ENCODE data around the gene MAP4K1.

The MAP4K1 gene

DNA sequence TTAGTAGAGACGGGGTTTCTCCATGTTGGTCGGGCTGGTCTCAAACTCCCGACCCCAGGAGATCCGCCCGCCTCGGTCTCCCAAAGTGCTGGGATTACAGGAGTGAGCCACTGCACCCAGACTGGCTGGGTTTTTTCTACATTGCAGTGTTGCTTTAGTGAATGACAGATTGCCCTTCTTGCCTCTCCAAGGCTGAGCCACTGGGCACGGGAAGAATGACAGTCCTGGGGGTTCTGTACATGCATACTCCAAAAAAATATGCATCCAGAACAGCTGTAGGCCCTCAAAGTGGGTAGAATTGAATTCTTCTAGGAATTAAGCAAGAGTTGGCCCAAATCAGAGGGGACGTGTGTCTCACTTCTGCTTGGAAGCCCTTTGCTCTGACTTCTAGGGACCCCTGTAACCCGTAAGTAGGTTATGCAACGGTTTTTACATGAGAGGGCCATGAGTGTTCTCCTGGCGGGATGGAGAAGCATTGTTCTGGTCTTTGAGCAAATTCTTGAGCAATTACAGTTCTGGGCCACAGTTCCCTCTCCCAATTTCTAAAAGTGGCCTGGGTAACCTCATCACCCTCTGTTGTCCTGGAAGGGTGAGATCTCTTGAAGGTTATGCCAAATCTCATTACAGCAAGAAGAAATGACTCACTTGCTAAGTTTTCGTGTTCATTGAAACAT lies 33.3 kb upstream of the MAP4K1 start:
- peak; percentile 99 for DNase-seq

DNA sequence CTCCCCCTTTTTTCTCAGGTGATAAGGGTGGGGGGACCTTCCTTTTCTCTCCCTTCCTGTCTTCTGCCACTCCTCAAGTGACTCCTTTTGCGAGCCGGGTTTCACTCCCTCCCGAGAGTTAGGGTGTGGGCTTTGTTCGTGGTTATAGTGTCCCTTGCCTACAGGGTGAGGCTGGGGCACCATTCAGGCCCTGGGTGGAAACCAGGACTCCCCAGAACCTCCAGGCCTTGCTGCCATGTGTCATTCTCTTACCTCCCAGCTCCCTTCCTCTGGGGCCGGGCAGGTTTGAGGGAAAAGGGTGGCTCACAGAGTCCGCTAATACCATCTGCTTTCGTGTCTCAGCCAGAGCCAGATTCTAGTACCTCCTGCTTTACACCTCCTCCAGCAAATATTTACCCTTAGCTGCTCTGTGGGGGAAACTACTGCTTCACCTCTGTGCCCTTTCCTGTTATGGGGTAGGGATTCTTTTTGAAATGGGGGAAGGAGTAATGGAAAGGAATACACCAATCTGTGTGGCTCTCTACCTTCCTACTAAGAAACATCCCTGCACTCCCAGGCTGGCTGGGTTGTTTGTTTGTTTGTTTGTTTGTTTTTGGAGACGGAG lies 32.5 kb upstream of the MAP4K1 start:
- no peak for DNase-seq

DNA sequence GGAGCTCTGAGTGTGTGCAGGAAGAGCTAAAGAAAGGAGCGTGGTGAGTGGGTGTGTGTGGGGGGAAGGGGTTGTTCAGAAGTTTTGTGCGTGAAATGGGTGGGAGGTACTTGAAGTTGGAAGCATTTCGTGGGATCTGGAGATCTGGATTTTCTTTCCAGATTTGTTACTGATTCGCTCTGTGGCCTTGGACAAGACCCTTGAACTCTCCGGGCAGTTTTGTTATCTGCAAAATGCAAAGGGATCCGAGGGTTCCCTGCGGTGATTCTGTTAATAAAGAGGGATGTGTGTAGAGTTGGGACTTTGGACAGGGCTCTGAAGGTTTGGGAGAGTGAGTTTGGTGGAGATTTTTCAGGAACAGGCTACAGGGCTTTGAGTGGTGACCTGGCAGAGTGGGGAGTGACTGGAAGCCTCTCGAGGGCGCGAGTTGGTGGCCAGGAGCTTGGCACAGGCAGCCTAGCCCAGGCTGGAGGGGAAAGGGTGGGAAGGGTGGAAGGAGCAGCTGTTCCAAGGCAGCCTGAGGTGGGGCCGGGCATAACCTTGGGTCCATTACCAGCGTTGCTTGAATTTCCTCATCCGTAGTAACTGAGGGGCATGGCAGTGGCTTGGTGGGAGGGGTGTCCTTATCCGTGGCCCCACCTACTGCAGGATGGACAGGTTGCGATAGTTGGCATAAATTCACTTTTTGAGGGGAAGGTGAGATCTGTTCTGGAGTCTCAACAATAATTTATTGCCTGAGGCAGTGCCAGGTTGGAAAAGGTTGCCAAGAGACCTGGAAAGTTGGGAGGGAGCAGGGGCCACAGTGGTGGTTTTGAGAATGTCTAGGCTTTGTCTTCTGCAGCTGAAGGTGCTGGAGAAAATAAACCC lies 31.8 kb upstream of the MAP4K1 start:
- DNase-seq = no peak

DNA sequence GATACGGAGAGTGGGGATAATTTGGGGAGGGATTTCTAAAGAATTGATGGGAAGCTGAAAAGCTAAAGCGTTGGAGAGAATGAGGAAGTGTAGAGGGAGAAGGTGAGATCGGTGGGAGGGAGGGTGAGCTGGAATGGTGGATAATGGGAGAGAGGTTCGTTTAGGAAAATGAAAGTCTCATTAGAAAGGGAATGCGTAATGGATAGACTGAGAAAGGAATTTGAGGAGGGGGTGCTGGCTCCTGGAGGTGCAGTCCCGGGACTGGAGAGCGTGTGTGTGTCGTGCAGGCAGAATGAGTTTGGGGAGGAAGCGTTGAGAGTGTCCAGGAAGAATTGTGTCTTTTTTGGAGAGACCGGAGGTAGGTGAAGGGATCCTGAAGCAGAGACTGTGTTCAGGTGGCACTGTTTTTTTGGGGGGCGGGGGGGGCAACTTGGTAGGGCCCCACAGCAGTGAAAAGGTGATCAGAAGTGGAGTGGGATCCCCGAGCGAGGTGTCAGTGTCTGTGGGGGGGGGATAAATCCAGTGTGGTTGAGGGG lies 31.1 kb upstream of the MAP4K1 start:
- no peak for DNase-seq

DNA sequence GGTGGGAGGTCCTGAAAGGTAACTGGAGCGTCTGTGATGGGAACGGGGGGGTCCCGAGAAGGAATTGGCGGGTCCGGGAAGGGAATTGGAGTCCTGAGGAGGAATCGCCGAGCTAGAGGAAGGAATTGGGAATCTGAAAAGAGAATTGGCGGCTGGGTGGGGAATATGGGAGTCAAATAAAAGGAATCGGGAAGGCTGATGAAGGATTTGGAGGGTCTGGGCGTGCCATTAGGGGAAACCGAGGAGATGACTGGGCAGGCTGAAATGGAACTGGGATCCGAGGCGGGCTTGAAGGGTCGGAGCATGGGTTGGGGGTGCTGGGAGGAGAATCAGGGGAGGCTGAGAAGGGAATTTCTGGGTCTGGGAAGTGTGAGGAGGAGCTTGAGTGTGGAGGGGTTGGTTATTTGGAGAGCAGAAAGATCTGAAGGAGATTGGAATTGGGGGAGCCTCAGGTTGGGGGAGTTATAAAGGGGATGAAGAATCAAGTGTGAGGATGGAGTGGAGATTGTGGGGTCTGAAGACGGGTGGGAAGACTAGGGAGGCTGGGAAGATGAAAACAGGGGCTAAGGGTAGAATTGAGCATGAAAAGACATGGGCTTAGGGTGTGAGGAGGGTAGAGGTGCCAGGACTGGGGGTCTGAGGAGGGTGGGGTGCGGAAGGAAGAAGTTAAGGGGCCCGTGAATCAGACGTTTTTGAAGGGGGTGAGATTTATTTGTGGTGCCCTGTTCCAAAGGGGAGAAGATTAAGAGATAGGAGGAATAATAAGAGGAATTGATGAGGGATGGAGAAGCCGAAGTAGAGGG lies 30.4 kb upstream of the MAP4K1 start:
- DNase-seq = no peak

DNA sequence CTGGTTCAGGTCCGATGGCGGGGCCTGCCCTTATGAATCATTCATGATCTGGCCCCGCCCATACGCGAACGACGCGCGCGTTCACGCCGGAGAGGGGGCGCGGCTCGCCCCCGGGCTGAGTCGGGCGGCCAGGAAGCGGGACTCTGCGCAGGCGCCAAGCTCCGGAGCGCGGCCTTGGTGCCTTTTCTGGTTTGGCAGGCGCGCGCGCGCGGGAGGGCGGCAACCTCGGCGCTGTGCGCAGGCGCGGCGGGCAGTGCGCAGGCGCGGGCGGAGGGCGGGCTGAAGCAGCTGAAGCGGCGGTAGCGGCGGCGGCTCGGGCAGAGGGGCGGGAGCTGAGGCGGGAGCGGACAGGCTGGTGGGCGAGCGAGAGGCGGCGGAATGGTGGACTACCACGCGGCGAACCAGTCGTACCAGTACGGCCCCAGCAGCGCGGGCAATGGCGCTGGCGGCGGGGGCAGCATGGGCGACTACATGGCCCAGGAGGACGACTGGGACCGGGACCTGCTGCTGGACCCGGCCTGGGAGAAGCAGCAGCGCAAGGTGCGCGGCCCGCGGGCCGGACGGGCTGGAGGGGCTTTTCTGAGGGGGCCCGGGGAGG lies 29.7 kb upstream of the MAP4K1 start, which contains the start of gene ACTN4:
Gene ACTN4, plus strand, starts transcription at position 282 of the 598 bp plus-strand sequence. Its CDS starts 97 bp downstream, at position 379.
- peak; percentile 98 for DNase-seq

DNA sequence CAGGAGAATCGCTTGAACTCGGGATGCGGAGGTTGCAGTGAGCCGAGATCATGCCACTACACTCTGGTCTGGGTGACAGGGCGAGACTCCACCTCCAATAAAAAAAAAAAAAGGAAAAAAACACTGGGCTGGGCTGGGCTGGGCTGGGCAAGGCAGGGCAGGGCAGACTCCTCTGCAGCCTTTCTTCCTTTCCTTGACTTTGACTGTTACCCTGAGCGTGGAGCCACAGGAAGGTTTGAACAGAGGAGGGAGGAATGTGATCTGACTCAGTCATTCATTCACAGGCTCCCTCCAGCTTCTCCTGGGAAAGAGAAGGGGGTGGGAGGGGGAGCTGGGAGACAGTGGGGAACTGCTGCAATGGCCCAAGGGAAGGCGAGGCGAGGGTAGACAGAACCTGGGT lies 27.0 kb upstream of the MAP4K1 start:
- no peak for DNase-seq

DNA sequence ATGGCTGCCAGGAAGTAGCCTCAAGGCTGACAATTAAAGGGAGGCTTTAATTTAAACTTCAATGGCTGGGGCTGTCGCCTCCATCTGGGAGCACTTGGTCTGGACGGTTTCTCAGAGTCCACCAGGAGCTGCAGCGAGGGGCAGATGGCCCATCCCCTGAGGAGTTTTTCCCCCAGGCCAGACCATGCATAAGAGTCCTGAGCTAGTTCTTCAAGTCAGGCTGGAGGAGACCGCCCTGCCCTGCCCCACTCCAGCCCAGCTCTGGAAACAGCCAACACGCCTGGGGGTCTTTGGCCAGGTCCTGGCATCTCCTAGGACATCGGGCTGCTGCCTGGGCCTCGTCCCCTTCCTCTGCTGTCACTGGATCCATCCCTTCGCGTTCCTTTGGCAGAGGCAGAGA lies 24.4 kb upstream of the MAP4K1 start:
- no peak for DNase-seq

DNA sequence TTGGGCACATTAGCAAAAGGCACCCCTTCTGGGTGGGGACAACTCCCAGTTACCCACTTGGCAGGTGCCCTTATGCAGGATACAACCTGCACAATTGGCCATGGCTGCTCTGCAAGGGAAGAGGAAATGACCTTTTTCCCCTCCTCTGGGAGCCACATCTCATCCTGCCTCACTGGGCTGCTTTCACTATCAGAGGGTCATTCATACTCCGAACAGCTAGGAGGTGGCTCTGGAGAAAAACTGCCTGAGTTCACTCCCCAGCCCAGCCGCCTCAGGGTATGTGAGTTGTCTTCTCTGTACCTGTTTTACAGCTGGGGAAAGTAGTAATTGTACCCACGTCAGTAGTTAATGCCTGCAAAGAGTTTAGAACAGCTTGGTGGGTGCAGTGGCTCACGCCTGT lies 22.6 kb upstream of the MAP4K1 start:
- DNase-seq = no peak

DNA sequence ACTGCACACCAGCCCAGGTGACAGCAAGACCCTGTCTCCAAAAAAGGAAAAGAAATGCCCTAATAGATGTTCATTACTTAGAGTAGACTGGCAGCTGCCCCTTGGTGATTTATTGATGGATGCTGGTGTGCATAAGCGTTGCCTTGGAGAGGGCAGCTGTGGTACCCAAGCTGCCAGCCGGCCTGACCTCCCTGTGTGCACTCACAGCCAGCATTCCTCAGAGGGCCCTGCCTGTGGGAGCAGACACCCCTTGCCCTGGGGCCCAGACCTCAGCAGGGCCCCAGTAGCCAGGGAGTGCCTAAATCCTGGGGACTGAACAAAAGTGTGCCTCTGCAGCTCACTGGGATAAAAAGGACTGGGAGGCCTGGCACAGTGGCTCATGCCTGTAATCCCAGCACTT lies 21.9 kb upstream of the MAP4K1 start:
- DNase-seq = no peak

DNA sequence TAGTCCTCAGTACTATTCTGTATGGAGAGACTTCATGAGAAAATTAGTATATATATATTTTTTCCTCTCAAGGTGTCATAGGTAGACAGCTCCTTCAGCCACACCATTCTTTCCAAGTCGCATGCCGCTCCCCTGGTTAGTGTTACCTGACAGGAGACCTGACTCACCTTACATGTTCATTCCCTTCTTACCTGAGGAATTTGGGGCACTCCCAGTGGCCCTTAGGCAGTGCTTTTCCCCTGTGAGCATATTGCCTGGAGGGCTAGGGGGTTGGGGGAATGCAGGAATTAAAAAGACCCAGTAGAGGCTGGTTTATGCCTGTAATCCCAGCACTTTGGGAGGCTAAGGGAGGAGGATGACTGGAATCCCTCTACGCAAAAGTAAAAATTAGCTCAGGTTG lies 20.7 kb upstream of the MAP4K1 start:
- DNase-seq = no peak

DNA sequence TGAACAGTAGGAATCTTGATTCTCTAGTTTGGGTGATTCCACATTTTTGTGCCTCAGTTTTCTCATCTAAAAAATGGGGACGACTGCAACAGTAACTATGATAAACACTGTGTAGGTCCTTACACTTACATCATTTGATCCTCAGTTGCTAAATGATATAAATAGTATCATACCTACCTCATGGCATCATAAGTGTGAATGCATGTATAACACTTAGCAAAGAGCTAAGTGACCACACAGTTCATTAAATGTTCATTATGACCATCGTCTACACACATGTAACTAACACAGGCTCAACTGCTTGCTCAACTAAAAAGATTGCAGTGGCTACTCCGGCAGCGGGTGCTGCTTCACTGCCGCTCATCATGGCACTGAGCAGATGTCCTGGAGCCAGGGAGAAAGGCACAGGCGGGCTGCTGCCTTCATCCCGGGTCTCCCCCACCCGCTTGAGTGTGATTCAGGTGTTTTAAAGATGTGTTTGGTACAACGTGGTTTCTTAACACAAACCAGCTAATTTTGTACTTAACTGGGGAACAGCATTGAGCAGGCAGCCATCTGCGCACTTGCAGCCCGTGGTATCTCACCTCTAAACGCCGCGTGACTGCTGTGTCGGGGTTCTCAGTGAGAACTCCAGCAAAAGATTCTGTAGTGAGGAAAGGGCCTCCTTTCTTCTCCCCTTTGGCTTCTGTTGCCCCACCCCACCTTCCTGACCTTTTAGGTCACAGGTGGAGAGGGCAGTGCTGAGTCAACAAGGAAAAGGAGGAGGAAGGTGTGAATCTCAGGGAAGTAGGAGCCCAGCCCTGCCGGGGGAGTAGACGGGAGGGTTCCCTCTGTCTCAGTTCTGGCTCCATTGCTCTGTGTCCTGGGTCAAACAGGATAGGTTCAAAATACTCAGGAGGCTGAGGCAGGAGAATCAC lies 18.0 kb upstream of the MAP4K1 start:
- no peak for DNase-seq

DNA sequence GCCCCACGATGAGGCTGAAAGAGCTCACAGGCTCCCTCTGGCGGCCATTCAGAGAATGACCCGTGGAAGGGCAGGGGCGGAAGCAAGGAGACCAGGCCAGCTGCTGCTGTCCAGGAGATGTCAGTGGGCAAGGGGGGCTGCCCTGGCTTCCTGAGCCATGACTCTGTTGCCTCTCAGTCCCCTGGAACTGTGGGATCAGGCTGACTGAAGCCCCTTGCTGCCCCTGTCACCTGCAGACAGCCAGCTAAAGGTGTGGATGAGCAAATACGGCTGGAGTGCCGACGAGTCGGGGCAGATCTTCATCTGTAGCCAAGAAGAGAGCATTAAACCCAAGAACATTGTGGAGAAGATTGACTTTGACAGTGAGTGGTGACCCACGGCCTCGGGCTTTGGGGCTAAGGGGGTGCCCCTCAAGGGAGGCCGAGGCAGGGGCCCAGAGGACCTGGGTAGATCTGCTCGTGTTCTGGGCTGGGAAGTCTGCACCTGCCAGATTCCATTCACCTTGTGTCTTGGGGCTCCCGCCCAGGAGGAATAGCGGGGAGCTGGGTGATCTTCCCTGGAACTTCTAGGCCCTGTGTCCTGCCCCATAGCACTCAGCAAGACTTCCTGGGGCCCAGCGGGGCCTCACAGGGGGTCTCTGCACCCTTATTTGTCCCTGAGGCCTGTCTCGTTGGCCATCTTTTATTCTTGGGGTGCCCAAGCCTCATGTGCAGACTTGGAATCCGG lies 17.2 kb upstream of the MAP4K1 start:
- DNase-seq = no peak

DNA sequence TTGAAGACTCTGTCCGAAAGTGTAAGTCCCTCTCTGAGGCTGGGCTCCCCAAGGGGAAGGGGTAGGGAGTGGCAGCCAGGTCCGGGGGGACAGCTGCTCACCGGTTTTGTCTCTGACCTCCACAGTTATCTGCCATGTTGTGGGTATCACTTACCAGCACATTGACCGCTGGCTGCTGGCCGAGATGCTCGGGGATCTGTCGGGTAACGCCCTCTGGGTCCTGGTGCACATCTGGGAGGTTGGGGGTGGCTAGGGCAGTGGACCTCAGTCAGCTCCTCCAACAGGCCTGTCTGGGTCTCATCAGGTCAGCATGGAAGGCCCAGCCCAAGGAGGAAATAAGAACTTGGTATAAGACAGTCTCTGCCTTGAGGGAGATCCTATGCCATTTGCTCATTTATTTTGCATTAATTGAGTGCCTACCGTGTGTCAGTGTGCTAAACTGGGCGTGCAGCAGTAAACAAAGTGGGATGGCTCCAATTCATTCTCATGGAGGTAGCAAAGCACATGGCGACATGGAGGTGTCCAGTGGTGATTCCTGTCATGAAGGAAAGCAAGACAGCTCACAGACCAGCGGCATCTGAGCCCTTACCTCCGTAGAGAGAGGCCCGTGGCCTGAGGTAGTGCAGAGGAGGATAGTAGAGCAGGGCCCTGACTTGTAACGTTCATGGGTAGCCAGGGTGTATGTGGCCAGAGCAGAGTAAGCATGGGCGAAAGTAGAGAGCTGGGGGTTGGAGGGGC lies 14.9 kb upstream of the MAP4K1 start:
- no peak for DNase-seq

DNA sequence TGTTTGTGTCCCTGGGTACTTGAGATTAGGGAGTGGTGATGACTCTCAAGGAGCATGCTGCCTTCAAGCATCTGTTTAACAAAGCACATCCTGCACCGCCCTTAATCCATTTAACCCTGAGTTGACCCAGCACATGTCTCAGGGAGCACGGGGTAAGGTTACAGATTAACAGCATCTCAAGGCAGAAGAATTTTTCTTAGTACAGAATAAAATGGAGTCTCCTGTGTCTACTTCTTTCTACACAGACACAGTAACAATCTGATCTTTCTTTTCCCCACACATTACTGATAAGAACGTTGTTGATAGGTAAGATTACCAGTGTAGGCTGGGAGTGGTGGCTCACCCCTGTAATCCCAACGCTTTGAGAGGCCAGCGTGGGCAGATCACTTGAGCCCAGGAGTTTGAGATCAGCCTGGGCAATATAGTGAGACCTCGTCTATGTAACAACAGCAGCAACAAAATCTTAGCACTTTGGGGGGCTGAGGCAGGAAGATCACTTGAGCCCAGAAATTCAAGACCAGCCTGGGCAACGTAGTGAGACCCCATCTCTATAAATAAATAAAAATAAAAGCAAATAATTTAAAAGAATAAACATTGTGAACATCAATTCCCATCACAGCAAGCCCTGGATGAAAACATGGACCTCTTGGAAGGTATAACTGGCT lies 14.2 kb upstream of the MAP4K1 start:
- DNase-seq = peak; percentile 22

DNA sequence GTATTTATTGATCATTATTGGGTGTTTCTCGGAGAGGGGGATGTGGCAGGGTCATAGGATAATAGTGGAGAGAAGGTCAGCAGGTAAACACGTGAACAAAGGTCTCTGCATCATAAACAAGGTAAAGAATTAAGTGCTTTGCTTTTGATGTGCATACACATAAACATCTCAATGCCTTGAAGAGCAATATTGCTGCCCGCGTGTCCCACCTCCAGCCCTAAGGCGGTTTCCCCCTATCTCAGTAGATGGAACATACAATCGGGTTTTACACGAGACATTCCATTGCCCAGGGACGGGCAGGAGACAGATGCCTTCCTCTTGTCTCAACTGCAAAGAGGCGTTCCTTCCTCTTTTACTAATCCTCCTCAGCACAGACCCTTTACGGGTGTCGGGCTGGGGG lies 13.5 kb upstream of the MAP4K1 start:
- DNase-seq = peak; percentile 50

DNA sequence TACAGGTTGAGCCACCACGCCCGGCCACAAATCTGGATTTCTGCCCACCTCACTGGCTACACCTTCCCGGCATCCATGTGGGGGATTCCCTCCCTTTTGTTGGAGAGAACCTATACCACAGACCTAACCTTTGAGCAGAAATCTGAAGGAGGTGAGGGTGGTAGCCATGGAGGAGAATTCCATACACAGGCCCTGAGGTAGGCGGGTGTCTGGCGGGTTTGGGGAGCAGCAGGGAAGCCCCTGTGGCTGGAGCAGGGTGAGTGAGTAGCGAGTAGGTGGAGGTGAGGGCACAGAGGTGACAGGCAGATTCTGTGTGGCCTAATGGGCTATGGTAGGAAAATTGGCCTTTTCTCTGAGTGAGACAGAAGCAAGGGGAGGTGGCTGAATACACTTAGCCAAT lies 11.8 kb upstream of the MAP4K1 start:
- no peak for DNase-seq

DNA sequence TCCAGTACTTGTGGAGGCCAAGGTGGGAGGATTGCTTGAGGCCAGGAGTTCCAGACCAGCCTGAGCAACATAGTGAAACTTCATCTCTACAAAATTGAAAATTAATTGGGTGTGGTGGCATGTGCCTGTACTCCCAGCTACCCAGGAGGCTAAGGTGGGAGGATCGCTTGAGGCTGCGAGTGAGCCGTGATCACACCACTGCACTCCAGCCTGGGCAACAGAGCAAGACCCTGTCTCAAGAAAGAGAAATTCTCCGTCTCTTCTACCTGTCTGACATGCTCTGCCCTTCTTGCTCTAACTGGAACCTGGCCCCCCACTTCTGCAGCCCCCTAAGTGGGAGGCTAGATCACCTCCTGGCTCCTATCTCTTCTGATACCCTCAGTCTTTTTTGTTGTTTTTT lies 8.6 kb upstream of the MAP4K1 start:
- DNase-seq = no peak

DNA sequence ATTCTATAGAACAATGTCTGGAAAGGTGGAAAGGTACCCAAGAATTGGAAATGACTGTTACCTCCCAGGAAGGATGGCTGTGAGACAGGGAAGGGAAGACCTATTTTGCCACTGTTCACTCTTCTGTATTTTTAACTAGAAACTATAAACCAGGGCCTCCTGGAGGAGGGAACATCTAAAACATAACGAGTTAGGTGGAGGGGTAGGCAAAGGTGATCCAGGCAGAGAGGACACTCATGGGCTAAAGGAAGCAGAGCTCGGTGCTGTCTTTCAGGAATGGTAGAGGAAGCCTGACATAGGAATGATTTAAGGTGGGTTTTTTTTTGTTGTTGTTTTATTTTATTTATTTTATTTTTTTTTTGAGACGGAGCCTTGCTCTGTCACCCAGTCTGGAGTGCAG lies 7.1 kb upstream of the MAP4K1 start:
- DNase-seq = no peak
